Amniotic epithelial cell (primary cell): ENCODE data around the gene KRTAP6-2.
A peak's percentile ranks its signal among the peaks of the same experiment; 100 is the strongest.

Source experiments
- DNase-seq: peaks from one replicate; pipeline ENCODE4 v3.0.0-alpha.2; 2010; ENCODE audit warnings: low read depth

The KRTAP6-2 gene, protein sequence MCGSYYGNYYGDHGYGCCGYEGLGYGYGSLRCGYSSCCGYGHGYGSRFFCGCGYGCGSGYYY

GRCh38 chr21:30598802-30599201 is at the start of gene KRTAP6-2:
TSS of gene KRTAP6-2 (minus strand) at chr21:30598902. CDS start at chr21:30598874, 28 bp downstream.
- DNase-seq: no peak

DNA sequence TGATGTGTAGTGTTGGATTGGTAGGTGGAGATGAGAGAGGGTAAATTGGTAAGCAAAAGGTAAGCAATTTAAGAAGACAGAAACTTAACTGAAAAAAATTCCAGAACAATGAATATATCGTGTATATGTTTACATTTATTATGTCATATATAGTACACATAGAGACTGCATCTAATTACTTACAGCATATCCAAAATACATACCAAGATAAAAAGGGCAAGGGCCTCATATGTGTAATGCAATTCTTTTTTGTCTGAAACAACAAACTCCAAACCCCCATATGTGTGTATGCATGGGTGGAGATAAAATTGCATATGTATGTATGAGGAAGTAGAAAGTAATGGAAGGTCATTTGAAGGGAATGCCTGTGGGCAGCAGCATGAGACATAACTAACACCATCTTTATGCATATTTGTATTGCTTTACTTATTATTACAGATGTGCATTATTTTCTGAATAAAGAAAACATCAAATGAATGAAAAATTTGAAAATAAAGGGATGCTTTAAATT is 48.3 kb upstream of the KRTAP6-2 start:
- no peak for DNase-seq

DNA sequence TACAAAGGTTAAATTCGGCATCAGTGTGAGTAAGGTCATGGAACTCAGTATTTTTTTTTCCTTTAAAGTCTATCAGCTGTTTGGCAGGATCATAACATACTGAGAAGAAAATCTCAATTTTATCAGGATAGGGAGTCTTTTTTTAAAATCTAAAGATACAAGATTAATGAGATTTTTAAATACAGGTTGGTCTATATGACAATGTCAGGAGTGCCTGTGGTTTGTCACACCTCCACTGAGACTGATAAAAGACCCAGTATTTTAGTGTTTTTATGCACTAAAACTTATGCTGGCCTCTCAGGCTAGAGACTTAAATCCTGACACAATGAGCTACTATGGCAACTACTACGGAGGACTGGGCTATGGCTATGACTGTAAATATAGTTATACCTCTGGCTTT is 43.9 kb upstream of the KRTAP6-2 start, which contains the start of gene KRTAP20-3:
Gene KRTAP20-3 (plus strand): TSS at position 301 of the 400 bp plus-strand sequence.
- DNase-seq: no peak

- no peak for DNase-seq
Measured at GRCh38 chr21:30638686-30639085, 40.0 kb upstream of the KRTAP6-2 start.

DNA sequence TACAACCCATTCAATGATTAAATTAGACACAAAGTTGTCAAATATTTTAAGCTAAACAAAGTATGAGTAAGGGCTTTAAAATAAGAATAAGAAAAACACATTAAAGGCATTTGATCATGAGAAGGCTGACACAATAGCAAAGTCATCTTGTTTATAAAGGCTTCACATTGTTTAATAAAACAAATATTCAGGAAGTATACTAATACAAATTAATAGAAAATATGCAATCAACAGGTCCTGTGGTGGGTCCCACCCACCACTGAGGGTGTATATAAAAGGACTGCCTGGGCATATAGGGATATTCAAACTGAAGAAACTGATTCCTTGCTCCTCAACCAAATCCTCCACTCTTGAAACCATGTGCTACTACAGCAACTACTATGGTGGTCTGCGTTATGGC is 36.2 kb upstream of the KRTAP6-2 start, which contains the start of gene KRTAP20-2:
Gene KRTAP20-2 (plus strand): TSS at position 301 of the 400 bp plus-strand sequence. CDS start 58 bp downstream, at position 359.
- no peak for DNase-seq

- peak; percentile 1 for DNase-seq
Measured at GRCh38 chr21:30629200-30629599, 30.5 kb upstream of the KRTAP6-2 start.

DNA sequence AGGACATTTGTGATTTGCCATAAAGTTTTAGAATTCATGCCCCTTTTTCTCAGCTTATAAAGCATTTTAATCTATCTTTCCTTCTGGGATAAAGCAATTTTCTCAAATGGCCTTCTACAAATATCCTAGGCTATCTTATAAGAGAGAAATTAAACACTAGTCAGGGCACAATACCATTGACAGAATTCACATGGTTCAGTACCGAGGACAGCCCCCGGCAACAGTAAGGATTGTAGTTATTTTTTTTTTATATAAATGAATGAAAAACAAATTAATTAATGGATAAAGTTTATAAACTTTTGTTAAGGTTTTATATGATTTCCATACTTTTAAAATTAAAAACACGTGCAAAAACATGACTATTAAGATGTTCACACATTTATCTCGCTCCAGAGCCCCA is 29.4 kb upstream of the KRTAP6-2 start:
- no peak for DNase-seq

- DNase-seq: no peak
Measured at GRCh38 chr21:30625449-30626165, 26.9 kb upstream of the KRTAP6-2 start.

GRCh38 chr21:30623362-30623761 is 24.7 kb upstream of the KRTAP6-2 start:
- DNase-seq: no peak

DNA sequence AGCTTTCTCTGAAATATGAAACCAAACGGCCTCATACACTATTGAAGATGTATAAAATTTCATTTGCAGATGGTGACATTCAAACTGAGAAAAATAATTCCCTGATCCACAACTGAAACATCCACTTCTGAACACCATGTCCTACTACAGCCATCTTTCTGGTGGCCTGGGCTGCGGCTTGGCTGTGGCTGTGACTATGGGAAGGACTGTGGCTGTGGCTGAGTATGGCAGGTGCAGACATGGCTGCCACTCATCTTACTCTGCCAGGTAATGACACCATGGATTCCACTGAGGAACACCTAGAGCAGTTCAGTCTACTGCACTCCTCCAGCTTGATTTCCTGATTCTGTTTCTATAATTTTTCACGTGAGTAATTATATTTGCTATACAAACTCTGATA is 21.8 kb upstream of the KRTAP6-2 start, which contains the start of gene KRTAP20-4:
Gene KRTAP20-4 (plus strand): TSS at position 106 of the 400 bp plus-strand sequence.
- no peak for DNase-seq

DNA sequence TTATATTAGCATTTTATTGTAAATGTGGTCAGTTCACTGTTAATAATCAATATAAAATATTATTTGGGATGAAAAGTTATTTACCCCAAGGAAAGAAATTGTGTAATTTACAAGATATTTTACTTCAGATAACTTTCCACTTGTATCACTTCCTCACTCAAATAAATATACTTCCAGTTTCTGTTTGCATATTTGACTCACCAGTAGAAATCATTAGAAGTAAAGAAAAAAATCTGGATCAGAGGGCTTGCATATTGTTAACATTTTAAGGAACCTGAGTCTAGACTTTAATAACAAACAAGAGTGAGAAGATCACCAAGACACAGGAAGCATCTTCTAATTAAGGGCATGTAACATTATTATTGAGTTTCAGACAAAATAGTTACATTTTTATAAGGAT is 21.4 kb upstream of the KRTAP6-2 start:
- DNase-seq: no peak

DNA sequence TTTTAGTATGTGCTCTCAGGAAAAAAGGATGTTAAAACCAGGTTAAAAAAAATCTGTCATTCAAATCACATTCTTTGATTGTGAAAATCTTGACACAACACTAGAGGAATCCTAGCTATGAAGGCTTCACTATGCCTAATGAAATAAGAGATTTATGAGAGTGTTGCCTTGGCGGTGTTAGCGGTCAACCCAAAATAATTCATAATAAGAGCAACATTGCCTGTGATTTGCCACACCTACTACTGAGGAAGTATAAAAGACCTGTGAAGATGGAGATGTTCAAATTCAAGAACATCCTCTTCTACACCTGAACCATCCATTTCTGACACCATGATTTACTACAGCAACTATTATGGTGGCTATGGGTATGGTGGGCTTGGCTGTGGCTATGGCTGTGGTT is 17.4 kb upstream of the KRTAP6-2 start, which contains the start of gene KRTAP20-1:
Gene KRTAP20-1 (plus strand): TSS at position 301 of the 400 bp plus-strand sequence. CDS start 30 bp downstream, at position 331.
- DNase-seq: no peak

DNA sequence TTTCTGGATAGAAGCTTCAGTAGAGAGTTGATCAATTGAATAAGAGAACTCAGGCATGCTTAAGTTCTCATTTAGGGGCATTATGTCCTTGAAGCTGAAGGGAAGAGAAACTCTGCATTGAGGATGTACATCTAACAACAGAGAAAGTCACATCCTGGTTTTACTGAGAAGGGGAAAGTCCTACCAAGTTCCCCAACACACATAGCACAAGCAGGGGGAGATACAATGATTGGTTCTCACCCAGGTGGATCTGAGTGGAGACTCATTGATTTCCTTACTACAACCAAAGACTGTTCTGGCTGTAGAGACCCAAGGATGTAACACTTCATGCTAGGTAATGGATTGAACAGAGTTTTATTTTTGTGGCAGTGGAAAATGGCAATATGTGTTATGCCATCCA is 16.5 kb upstream of the KRTAP6-2 start:
- DNase-seq: no peak

DNA sequence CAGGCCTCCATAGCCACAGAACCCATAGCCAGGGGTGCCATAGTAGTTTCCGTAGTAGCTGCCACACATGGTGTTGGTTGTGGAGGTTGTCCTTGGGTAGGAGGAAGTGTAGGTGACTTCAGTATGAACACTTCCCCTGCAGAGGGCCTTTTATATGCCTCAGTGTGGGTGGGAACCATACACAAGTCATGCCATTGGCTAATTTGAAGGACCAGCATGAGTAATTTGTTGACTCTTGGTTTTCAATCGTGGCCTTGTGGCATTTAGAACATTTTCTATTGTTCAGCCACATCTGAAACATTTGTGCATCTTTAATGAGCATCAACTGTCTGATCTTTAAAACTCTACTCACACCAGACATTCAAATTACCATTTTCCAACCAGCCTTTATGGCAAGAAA is 15.1 kb upstream of the KRTAP6-2 start, which contains the start of gene KRTAP6-1:
Gene KRTAP6-1 (minus strand): TSS at position 95 of the 400 bp plus-strand sequence. CDS start 26 bp downstream, at position 69.
- no peak for DNase-seq

GRCh38 chr21:30612132-30612531 is 13.4 kb upstream of the KRTAP6-2 start:
- DNase-seq: no peak

GRCh38 chr21:30605968-30606367 is 7.3 kb upstream of the KRTAP6-2 start:
- no peak for DNase-seq

GRCh38 chr21:30600787-30601186 is 2.1 kb upstream of the KRTAP6-2 start, which contains the start of gene KRTAP22-1:
TSS of gene KRTAP22-1 (plus strand) at chr21:30601087.
- no peak for DNase-seq

GRCh38 chr21:30592140-30592539 is 6.6 kb downstream of the KRTAP6-2 start, which contains the start of gene KRTAP6-3:
TSS of gene KRTAP6-3 (plus strand) at chr21:30592440. CDS start at chr21:30592446, 6 bp downstream.
- DNase-seq: no peak

- no peak for DNase-seq
Measured at GRCh38 chr21:30590297-30590696, 8.4 kb downstream of the KRTAP6-2 start, which contains the start of gene KRTAP22-2. TSS of gene KRTAP22-2 (minus strand) at chr21:30590397.

- no peak for DNase-seq
Measured at GRCh38 chr21:30582870-30583269, 15.8 kb downstream of the KRTAP6-2 start.

DNA sequence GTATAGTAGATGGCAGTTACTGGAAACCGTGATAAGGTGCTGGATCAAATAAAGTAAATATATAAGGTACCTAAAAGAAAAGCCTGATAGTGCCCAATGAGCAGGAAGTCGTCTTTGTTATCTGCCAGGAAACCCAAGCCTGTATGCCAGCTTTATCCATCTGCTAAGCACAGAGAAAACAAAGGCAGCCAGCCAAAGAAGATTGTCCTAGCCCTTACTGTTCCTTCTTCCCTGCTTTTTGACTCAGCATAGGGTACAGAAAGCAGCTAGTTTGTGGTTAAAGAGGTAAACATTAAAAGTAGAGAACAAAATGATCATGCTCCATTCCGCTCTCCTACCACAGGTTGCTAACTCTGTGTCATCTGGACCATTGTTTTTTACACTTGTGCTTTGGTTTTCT is 18.6 kb downstream of the KRTAP6-2 start:
- DNase-seq: no peak

DNA sequence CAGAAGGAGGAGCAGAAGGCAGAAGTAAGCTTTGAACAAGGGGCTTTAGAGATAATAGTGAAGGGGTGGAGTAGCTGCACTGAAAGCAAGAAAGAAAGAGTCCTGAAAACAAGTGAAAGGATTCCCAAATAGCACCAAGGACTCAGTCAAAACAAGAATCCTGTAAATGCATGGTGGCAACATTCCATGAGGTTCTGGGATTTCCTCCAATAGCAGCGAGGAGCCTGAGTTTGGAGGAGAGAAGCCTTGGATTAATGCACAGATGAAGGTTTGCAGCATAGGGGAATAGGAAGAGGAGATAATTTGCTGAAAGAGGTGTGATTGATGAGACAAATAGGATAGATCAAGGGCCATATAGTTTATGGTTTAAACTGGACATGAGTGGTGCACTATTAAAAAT is 19.4 kb downstream of the KRTAP6-2 start:
- DNase-seq: no peak

- no peak for DNase-seq
Measured at GRCh38 chr21:30577766-30578165, 20.9 kb downstream of the KRTAP6-2 start.
